ENCODE data around the gene USP7.

The USP7 gene

GRCh38 chr16:8961811-8962390 is 1.8 kb downstream of the USP7 start:
- no peak for TF ChIP-seq FOXM1 (IDR thresholded peaks at IDR 0.05; ENCODE audit: borderline replicate concordance)
- POLR2A ChIA-PET = interaction anchor here (1.0 kb wide), 1 partner anchor 13 kb away, joined by 3 read pairs; no protein-coding TSS in a partner anchor
- CTCF ChIA-PET = interaction anchor here (0.5 to 1.0 kb wide), 2 partner anchors 47 to 418 kb away, joined by 5 read pairs; no protein-coding TSS in a partner anchor
- DNase-seq (ENCODE audit: extremely low spot score) = no peak

DNA sequence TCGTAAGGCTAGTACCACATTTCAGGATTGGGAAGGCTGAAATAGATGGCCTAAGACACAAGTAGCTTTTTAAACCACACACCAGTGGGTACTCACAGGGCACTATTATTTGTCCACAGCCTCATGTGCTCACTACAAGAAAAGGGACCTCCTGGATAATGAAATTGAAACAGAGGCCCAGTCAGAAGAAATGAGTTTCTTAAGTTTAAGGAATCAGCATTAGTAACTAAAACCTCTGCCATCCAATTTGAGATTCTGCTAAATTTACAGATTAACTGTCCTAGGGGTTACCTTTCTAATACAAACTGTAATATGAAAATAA is 3.0 kb downstream of the USP7 start:
- DNase-seq (ENCODE audit: extremely low spot score) = no peak
- no peak for TF ChIP-seq L3MBTL2 (conservative IDR thresholded peaks at IDR 0.05)
- ChIA-PET CTCF (interaction anchor here (1.2 kb wide), 1 partner anchor 24 kb away, joined by 4 read pairs; no protein-coding TSS in a partner anchor), POLR2A (no interaction called here)

- TF ChIP-seq FOXM1 (IDR thresholded peaks at IDR 0.05; ENCODE audit: borderline replicate concordance) = no peak
- TF ChIP-seq ZNF384 (IDR thresholded peaks at IDR 0.05) = no peak
- TF ChIP-seq FOXA1 (IDR thresholded peaks at IDR 0.05) = no peak
- TF ChIP-seq FOXK2 (IDR thresholded peaks at IDR 0.05) = no peak
- ChIA-PET POLR2A (no interaction called here), CTCF (interaction anchor here (1.0 to 1.2 kb wide), 2 partner anchors 24 to 49 kb away, joined by 3 to 4 read pairs; no protein-coding TSS in a partner anchor)
- no peak for DNase-seq (ENCODE audit: extremely low spot score)
These were observed 3.6 kb downstream of the USP7 start for GRCh38 chr16:8959921-8960787.

DNA sequence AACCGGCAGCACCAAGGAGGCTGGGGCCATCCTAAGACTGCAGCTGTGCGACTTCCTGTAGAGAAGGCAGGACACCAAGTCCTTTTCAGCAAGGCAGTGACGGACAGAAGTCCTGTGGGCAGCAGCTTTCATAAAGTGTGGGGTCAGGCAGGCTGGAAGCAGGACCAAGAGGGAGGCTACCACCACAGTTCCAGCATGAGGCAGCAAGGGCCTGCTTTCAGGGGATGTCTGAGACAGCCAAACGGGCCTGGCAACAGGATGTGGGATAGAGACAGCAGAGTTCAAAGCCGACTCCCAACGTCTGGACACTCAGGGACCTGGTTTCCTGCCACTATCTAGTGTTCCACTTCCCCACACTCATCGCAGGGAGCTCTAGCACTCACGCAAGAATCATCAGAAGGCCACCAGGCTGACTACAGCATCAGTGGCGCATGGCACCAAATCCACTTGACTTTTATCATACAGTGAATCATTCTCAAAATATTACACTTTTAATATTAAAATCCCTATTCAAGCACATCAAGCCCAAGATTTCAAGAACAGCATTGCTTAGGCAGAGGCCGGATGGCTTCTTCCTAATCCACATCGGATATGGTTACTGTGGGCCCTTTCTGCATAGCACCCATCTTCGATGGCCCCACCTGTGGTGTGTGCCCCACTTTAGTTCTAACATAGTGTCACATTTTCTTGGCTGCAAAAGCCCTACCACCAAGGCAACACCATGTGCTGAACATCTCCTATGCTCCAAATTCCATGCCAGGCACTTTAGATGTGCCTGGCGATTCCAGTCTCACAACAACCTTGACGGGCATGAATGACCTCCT is 5.2 kb downstream of the USP7 start:
- POLR2A ChIA-PET = no interaction called here
- DNase-seq (ENCODE audit: extremely low spot score) = no peak
- CTCF ChIA-PET = interaction anchor here (1.0 kb wide), 1 partner anchor 50 kb away, joined by 3 read pairs; no protein-coding TSS in a partner anchor
- no peak for TF ChIP-seq SP1 (IDR thresholded peaks at IDR 0.05)

DNA sequence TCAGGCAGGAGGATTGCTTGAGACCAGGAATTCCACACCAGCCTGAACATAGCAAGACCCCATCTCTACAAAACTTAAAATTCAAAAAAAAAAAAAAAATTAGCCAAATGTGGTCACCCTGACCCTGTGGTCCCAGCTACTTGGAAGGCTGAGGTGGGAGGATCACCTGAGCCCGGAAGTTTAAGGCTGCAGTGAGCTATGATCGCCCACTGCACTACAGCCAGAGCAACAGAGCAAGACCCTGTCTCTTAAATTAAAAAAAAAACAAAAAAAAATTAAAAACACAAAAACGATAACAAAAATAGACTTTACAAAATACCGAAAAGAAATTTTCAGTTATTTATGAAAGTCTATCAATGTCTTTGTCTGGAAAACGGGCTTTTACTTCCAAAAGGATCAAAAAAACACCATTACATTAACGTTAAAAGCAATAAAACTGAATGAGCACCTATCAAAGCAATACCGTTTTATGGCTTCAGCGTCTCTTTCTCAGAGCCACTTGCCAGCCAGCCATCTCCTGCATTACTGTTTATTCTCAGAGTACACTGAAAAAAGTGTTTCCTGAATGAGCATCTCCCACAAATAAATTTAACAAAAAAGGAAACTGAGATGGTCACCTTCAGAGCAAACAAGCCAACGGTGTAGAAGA is 6.1 kb downstream of the USP7 start:
- POLR2A ChIA-PET = no interaction called here
- DNase-seq (ENCODE audit: extremely low spot score) = no peak
- CTCF ChIA-PET = no interaction called here
- TF ChIP-seq TARDBP (IDR thresholded peaks at IDR 0.05) (no peak), LEF1 (IDR thresholded peaks at IDR 0.05; ENCODE audit: borderline replicate concordance) (no peak), HDGF (IDR thresholded peaks at IDR 0.05; ENCODE audit: borderline replicate concordance) (no peak), SUZ12 (IDR thresholded peaks at IDR 0.05) (no peak), ELF4 (IDR thresholded peaks at IDR 0.05) (no peak), PKNOX1 (IDR thresholded peaks at IDR 0.05) (no peak), FOXK2 (IDR thresholded peaks at IDR 0.05) (no peak), L3MBTL2 (conservative IDR thresholded peaks at IDR 0.05) (no peak), ZNF384 (IDR thresholded peaks at IDR 0.05) (no peak)

- ChIA-PET POLR2A (no interaction called here), CTCF (interaction anchor here (0.6 kb wide), 1 partner anchor 11 kb away, joined by 3 read pairs; no protein-coding TSS in a partner anchor)
- no peak for DNase-seq (ENCODE audit: extremely low spot score)
- TF ChIP-seq FOXA1 (IDR thresholded peaks at IDR 0.05) (no peak), SP1 (IDR thresholded peaks at IDR 0.05) (no peak), L3MBTL2 (conservative IDR thresholded peaks at IDR 0.05) (no peak), LEF1 (IDR thresholded peaks at IDR 0.05; ENCODE audit: borderline replicate concordance) (no peak), TARDBP (IDR thresholded peaks at IDR 0.05) (no peak), FOXM1 (IDR thresholded peaks at IDR 0.05; ENCODE audit: borderline replicate concordance) (no peak)
These were observed 6.7 kb downstream of the USP7 start for GRCh38 chr16:8957063-8957397.

GRCh38 chr16:8956265-8957062 is 7.2 kb downstream of the USP7 start:
- DNase-seq (ENCODE audit: extremely low spot score) = no peak
- POLR2A ChIA-PET = no interaction called here
- CTCF ChIA-PET = interaction anchor here (0.6 kb wide), 1 partner anchor 11 kb away, joined by 3 read pairs; no protein-coding TSS in a partner anchor
- TF ChIP-seq TARDBP (IDR thresholded peaks at IDR 0.05) (no peak), SUZ12 (IDR thresholded peaks at IDR 0.05) (no peak), FOXM1 (IDR thresholded peaks at IDR 0.05; ENCODE audit: borderline replicate concordance) (no peak)

DNA sequence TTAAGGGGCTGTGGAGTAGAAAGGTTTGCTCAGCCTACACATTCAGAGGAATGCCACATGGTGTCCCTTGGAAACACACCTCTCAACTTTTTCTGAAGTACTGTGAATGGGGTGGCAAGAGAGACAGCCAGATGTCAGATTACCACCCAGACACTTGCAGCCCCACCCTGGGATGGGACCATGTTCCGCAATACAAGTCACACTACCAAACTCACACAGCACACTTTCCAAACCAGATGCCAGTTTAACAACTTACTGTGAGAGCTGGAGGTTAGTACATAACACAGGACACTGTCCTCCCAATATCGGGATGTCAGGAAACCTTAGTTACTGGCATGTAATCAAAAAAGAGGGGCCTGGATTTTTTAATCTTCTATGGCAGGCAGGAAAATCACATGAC is 7.9 kb downstream of the USP7 start:
- CTCF ChIA-PET = no interaction called here
- DNase-seq (ENCODE audit: extremely low spot score) = no peak
- TF ChIP-seq ZNF384 (IDR thresholded peaks at IDR 0.05) = no peak
- TF ChIP-seq ARNT (IDR thresholded peaks at IDR 0.05) = no peak
- TF ChIP-seq FOXM1 (IDR thresholded peaks at IDR 0.05; ENCODE audit: borderline replicate concordance) = no peak
- TF ChIP-seq BHLHE40 (IDR thresholded peaks at IDR 0.05; ENCODE audit: borderline replicate concordance) = no peak
- no peak for TF ChIP-seq CTBP1 (IDR thresholded peaks at IDR 0.05; ENCODE audit: borderline replicate concordance)
- no peak for TF ChIP-seq TARDBP (IDR thresholded peaks at IDR 0.05)
- TF ChIP-seq PKNOX1 (IDR thresholded peaks at IDR 0.05) = no peak
- POLR2A ChIA-PET = no interaction called here

Data from HEK293T (cell line).